NOMO-1 treated with DMSO at 0.1 percent for 48 hours (cell line): ENCODE measurements around the gene SLC51A.

Experiments used
- DNase-seq: peaks from one replicate; lab custom pipeline; 2025; ENCODE audit not compliant: unreplicated experiment; lab: John Stamatoyannopoulos, UW

The SLC51A gene

DNA sequence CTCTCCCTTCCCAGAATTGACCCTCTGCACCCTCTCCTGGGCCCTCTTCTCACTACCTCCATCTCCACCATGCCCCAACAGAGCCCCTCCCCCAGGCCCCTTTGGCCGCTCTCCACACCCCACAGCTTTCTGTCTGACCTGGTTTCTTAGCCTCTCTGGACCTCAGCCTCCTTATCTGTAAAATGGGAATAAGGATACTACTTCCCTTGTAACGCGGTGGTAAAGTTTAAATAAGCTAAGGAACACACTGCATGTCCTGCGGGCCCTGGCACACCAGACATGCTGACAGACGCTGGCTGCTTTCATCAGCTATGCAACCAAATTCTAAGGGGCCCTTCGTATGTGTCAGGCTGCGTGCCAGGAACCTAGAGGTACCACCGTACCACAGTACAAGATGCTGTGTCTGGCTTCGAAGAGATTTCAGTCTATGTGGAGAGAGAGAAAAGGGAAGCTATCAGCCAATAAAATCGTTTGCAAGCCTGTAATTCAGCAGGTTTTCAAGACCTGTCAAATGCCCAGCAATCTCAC, 777 bp upstream of the SLC51A start:
- peak; percentile 69 for DNase-seq

DNA sequence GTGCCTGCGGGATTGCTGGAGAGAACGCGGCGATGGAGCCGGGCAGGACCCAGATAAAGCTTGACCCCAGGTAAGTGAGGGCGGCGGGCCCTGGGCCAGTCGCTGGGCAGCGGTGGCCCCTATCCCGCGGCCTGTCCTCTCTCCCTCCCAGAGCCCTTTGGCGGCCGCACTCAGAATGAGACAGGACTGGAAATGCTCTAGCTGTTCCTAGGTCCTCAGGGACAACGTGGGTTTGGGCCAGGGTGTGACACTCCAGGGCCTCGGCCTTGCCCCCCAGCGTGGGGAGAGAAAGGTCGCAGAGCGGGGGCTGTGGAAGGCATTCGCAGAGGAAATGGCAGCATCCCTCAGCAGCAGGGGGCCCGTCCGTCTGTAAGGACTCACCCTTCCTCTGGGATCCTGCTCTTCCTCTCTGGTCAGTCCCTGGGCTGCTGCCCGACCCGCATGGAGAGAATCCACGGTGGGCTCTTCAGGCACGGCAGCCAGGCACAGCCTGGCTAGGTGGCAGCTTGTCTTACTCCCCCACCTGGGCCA, 412 bp downstream of the SLC51A start:
- no peak for DNase-seq

GRCh38 chr3:196217307-196218154, 1.2 kb downstream of the SLC51A start:
- DNase-seq, result no peak

GRCh38 chr3:196218155-196218712, 1.9 kb downstream of the SLC51A start:
- DNase-seq, result no peak

GRCh38 chr3:196219194-196219969, 3.0 kb downstream of the SLC51A start:
- DNase-seq, result peak; percentile 99

- no peak for DNase-seq
Observed at GRCh38 chr3:196219970-196220311, 3.6 kb downstream of the SLC51A start.

DNA sequence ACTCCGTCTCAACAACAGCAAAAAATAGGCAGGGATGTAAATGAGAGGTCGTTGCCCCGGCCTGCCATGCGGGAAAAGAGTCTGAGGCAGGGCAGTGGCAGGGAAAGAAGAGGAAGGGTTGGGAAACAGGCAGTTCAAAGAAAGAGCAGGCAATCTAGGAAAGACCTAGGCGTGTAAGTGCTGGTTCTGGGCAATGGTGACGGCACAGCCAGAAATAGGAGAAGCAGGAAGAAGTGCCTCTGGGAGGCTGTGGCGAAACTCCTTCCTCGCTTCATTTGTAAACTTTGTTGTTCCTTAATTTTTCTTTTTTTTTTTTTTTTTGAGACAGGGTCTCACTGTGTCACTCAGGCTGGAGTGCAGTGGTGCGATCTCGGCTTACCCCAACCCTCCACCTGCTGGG, 4.3 kb downstream of the SLC51A start:
- DNase-seq, result peak; percentile 81

GRCh38 chr3:196220991-196221390, 4.7 kb downstream of the SLC51A start:
- peak; percentile 70 for DNase-seq

DNA sequence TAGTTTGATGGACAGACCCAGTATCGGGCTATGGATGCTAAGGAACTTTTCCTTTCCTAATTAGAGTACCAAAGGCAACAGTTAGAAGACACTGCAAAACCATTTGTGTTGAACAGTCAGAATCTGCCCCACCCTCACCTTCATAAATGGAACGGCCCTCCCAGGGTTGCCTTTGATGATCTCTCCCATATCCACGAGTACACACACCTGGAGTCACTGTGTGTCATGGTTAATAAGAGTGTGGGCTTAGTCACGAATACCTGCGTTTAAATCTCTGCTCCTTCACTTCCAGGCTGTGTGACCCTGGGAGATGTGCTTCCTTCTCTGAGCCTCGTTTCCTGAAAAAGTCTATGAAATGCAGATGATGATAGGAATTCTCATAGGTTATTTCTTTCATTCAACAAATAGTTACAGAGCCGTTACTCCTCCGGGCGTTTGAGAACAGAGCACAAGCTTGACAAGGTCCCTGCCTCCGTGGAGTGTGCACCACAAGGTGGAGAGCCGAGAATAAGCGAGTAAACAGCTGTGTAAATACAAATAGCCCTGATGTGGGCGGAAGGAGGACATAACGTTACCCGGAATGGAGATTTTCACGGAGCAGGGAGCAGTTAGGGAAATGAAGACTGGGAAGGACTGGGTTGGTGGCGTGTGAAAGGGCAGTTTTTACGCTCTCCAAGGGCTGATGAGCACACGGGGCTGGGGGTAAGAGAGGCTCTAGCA, 6.7 kb downstream of the SLC51A start:
- no peak for DNase-seq

- no peak for DNase-seq
Observed at GRCh38 chr3:196225086-196225485, 8.8 kb downstream of the SLC51A start.

- no peak for DNase-seq
Observed at GRCh38 chr3:196225763-196226364, 9.5 kb downstream of the SLC51A start.

- DNase-seq, result no peak
Observed at GRCh38 chr3:196227121-196227561, 10.8 kb downstream of the SLC51A start.

- DNase-seq, result no peak
Observed at GRCh38 chr3:196227629-196228493, 11.5 kb downstream of the SLC51A start.

DNA sequence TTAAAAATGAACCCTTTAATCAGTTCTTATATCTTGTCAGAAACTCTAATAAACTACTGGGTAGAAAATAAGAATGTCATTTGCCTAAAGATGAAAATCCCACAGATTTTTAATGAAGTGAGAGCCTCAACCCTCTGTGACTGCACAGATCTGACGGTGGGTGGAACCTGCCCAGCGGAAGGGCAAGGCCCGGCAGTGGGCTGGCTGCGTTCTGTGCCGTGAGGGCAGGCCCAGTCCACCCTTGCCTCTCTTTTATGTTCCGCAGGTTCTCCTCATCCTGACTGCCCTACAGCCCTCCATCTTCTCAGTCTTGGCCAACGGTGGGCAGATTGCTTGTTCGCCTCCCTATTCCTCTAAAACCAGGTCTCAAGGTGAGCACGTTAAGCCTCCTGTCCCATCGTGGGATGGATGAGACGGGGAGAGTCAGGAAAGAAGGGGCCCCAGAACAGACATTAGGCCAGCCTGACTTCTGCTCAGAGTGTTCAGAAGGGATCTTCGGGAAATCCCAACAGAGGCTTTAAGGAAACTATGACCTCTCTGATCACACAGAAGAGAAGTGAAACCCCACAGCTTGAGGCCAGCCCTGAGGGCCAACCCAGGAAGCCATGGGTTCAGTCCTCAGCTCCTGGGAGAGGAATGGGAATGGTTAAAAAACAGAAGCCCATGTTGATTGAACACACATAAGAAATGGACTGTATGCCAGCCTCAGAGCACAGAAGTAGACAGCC, 16.0 kb downstream of the SLC51A start:
- DNase-seq, result peak; percentile 42

DNA sequence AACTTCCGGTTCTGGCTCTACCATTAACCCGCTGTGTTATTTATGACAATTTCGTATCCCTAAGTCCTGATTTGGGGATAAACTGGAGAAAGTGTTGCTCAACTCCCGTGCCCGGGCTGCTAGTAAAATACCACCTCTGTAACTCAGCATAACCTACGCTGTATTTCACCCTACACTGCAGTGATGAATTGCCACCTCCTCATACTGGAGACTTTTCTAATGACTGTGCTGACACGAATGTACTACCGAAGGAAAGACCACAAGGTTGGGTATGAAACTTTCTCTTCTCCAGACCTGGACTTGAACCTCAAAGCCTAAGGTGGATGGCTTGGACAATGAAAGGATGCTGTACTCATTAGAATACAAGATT, 16.5 kb downstream of the SLC51A start:
- DNase-seq, result no peak

DNA sequence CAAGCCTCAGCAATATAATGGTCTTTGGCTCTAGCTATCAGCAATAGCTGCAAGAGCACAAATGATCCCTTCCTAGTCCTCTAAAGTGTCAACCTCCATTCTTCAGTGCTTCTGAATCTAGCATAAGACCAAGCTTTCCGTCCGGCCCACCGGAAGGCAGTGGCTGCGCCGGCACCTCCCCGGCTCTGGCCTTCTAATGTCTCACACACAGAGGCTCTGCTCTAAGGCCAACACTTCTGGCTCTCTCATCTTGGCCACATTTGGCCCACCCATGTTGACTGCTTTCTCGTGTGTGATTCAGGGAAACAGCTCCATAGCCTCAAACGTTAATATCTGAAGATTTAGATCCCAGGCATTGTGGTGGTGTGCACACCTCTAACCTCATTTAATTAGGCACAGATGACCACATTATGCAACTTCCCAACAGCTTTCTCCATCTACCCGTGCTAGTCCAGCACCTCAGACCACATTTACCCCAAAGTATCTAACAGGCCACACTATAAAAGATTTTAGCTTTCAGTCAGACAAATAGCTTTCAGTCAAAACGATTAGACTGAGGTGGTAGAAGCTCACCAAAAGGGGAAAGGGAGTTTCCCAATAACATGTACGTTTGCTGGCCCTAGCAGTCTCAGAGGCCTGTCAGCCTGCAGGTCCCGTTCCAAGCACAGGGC, 19.3 kb downstream of the SLC51A start:
- peak; percentile 97 for DNase-seq

- DNase-seq, result no peak
Observed at GRCh38 chr3:196236223-196236622, 19.9 kb downstream of the SLC51A start.

DNA sequence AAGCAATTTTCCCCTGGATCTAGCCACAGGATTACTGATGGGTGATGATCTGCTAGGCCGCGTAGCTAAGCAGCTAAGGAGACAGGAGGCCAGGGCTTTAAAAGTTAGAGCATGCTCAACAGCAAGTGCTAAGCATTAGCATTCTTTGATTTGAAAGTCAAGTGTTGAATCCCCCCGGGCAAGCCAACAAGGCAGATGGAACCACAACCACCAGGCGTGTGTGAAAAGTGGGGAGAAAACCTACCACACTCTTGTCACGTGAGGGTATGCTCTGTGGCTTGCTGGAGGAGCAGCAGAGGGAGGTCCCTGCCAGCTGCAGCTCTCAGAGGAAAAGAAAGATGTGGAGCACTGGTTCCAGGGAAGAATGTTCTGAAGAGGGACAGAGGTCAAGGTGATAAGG, 20.9 kb downstream of the SLC51A start:
- no peak for DNase-seq
